GM15510 (cell line): ENCODE results near the gene ASB10.

Source experiments
- POLR2A ChIP-seq: IDR thresholded peaks from 3 replicates; pipeline ENCODE4 v1.6.1; 2011; ENCODE audit warnings: borderline replicate concordance; ENCODE audit not compliant: insufficient read length; ENCODE audit errors: extremely low read depth

ASB10 gene

DNA sequence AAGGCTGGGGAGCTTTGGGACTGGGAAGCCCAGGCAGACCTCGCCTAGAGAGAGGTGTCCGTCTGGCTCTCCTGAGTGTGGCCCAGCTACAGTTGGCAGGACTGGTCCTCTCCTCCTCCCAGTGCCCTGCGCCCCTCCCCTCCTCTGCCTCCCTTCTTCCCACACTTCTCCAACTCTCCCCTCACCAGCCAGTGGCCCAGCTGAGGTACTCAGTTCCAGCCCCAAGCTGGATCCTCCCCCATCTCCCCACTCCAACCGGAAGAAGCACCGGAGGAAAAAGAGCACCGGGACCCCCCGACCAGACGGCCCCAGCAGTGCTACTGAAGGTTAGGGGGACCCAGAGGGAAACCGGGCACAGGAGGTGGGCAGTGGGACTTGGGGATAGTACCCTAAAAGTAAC, 47.3 kb downstream of the ASB10 start:
- no peak for TF ChIP-seq POLR2A

DNA sequence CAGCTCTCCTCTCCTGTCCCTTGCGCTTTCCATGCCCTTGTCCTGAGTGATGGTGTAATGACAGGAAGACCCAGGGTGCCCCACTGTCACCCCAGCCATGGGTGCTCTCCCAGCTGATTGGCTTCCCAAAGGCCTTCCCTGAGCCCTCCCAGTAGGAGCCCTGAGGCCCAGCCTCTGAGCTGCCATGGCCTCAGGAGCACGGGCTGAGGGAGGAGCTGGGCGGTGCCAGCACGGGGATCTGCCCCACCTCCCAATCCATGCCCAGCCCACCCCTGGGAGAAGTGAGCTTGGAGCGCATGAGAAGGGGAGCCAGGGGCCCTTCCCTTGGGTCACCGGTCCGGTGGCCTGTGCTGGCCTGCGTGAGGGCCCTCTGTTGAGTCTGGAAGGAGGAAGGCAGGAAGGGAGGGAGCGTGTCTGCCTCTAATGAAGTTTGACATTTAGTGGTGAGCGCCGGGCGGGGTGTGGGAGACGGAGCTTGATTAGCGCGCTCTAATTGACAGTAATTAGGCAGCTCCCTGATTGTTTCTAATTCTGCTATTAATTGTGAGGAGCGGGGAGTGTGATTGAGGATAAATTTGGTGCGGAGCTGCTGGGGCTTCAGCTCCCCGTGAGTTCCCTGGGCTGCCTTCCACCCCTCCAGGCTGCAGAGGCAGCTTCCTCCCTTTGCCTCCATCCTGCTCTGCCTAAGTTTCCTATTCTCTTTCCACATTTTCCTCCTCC, 47.8 kb downstream of the ASB10 start:
- no peak for TF ChIP-seq POLR2A

DNA sequence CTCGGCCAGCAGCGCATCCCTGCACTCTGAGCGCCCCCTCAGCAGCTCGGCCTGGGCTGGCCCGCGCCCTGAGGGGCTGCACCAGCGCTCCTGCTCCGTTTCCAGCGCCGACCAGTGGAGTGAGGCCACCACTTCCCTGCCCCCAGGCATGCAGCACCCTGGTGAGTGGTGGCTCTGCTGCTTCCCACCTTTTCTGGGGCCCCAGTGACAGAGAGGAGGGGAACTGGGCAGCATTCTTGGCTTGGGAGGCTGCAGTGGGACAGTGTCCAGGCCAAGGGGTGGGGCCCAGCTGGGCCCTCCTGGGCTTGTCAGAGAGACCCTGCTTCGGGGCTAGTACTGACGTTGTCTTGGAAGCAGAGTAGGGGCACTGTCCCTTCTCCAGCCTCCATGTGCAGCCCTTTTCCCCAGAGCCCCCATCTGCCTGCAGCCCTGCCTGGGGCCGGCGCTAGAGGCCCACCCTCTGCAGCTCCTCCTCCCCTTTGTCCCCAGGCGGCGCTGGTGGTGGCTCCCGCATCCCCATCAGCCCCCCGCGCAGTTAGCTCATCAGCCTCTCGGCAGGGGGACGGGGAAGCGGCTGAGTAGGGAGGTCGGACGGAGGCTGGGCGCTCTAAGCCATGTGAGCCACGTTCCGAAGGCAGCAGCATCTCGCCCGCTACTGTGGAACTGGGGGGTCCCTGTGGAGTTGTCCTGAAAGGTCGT, 48.7 kb downstream of the ASB10 start:
- TF ChIP-seq POLR2A = no peak

DNA sequence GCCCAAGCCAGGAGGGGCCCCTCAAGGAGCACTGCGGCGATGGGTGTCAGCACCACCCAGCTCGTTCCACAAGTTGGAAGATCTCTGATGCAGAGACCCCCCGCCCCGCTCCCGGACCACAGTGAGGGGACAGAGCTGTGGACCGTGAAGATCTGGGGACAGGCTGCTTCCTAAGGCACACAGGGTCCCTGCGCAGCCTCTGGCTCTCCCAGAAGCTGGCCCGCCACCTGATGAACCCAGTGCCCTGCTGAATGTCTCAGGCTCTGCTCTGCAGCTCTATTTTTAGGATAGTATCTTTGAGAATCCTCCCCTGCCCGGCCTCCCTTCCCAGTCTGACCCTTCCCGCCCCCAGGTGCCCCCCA, 49.3 kb downstream of the ASB10 start:
- no peak for TF ChIP-seq POLR2A

DNA sequence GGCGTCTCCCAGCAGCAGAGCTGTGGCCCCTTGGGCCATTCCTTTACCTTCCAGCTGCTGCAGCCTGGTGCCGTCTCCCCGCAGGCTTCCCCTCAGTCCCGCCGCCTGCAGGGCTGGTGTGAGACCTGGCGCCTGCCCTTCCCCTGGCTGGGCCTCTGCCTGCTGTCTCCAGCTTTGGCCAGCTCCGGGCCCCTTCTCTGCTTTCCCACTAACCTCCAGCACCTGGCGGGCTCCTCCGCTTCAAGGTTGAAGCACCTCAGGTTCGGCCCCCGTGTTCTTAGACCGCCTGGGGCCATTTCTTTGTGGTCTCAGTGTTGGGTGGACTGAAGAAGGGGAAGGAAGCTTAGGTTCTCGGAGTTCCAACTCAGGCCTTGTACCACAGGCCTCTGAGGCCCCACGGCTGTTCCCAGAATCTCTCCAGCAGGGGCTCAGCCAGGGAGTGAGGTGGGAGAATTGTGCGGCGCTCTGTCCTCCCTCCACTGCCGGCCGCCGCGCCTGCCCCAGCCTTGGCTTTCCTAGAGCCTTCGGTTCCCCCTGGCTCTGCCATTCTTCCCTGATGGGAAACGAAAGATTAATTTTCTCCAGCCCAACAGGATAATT, 49.9 kb downstream of the ASB10 start:
- TF ChIP-seq POLR2A = no peak

DNA sequence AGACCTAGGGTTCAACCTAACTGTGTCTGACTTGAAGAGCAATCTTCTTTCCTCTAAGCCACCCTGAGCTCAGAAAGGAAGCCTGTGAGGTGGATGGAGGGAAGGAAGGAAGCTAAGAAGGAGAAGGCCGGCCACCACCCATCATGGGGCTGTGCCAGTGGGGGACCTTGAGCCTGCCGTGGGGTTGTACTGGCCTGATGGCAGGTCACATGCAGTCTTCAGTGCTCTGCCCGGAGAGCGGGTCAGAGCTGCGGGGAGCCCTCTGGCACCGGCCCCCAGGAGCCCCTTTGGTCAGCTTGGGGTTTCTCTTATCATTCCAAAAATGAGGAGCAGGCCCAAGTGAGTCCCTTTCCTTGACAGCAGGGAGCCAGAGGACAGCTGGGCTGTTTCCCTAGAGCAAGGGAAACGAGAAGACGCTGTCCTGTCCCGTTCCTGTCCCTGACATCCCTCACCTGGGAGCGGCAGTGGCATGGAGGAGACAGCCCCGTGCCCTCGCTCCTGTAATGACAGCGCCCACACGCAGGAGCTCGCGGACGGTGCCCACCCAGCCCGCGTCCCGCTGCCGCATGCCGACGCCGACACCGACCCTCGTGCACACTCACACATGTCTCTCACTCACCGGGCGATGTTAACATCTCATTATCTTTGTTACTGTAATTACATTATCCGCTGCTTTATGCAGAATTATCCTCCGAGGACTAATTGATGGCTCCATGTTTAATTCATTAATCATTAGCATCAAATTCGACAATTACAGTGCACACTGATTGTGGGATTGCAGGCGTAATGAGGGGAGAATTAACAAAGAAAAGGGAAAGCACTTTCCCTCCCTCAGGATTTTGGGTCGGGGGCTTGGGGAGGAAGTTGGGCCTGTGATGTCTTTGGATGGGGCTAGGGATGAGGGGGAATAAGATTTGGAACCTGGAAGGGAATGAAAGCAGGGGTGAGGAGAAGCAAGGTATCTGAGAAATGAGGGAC, 50.9 kb downstream of the ASB10 start:
- TF ChIP-seq POLR2A = no peak

DNA sequence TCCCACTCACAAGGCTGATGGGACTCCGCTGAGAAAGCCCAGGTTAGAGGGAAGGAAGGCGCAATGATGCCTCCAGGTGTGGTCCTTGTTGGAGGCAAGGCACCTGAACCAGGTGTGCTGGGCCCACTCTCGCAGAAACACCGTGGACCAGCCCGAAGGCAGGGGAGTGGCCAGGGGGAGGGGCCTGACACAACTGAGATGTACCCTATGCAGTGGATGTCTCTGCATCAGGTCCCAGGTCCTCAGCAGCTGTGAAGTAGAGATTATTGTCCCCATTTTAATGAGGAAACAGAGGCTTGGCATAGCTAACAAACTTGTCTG, 51.6 kb downstream of the ASB10 start:
- no peak for TF ChIP-seq POLR2A

DNA sequence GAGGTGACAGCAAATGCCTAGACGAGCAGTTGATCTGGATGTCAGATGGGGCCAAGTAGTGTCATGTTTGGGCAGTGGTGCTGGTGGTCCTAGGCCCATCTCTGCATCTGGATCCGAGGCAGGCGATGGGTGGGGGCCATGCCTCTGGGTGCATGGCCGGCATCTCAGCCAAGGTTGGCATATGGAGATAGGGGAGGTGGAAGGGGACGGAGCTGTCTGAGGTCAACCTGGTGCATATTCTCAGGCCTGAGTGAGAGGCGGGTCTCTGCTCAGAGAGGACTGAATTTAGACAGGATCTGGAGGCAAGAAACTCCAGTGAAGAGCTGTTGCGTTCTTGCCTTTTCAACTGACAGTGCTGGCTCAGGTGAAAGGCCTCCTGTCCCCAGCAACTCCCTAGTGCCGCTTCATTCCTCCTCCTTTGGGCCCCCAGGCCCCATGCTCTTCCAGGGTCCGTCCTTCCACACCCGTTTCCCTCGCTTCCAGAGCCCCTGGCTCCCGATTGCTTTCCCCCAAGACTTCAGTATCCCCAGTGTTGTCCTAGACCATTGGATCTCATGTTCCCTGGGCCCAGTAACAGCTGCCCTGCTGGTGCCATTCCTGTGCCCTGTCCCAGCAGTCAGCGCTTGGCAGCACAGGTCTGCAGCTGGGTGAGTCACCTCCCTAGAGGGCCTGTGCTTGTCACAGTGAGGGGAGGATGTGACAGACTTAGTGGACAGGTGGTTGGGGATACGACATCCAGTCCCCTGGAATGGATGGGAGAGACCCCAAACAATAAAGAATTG, 52.1 kb downstream of the ASB10 start:
- no peak for TF ChIP-seq POLR2A

DNA sequence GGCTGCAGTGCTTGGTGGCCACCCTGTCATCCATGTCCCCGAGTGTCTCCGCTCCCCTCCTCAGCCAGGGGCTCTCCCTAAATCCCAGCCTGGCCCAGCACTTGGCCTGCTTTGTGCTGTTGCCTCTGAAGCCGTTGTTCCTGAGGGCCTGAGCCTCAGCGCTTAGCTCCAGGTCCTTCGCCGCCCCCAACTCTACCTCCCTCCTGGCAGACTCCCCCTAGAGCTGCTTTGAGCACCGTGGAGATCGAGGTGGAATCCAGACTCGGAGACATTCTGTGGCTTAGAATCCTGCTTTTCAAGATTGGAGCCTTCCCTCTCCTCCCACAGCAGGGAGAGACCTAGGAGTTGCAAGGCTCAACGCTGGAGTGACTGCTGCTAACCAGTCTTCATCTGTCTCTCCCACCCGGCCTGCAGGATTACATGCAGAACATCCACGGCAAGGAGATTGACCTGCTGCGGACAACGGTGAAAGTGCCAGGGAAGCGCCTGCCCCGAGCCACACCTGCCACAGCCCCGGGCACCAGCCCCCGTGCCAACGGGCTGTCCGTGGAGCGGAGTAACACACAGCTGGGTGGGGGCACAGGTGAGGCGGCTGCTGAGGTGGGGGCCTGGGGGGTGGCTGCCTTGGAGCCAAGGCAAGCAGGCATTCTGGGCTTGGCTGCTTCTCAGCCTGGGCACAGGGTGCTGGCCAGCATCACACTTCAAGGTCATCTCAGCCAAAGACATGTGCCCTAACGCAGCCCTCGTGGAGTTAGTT, 52.9 kb downstream of the ASB10 start:
- no peak for TF ChIP-seq POLR2A

DNA sequence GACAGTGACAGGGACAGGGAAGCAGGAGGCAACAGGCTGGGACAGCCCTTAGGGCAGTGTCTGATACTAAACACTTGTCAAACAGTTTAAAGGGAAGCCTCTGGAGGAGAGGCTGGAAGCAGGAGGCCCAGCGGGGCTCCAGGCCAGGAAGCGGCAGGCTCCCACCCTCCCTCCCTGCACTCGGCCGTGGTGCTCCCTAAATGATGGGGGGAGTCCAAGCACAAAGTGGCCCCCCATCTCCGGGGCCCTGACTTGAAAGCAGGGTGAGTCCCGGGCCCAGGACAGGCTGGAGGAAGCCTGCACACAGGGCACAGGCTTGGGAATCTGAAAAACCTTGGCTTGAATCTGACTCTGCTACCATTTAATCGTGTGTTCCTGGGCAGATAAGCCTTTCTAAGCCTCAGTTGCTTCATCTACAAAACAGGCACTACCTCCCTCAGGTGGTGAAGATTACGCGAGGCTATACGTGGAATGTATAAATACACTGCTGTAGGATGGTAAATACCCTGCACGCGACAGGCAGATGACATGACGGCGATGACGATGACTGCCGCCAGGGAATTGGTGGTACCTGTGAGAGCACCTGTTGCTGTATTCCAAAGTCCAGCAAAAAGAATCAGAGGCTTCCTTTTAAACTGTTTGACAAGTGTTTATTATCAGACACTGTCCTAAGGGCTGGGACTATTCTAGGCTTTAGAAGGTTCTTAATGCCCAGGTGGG, 53.6 kb downstream of the ASB10 start:
- TF ChIP-seq POLR2A = no peak

DNA sequence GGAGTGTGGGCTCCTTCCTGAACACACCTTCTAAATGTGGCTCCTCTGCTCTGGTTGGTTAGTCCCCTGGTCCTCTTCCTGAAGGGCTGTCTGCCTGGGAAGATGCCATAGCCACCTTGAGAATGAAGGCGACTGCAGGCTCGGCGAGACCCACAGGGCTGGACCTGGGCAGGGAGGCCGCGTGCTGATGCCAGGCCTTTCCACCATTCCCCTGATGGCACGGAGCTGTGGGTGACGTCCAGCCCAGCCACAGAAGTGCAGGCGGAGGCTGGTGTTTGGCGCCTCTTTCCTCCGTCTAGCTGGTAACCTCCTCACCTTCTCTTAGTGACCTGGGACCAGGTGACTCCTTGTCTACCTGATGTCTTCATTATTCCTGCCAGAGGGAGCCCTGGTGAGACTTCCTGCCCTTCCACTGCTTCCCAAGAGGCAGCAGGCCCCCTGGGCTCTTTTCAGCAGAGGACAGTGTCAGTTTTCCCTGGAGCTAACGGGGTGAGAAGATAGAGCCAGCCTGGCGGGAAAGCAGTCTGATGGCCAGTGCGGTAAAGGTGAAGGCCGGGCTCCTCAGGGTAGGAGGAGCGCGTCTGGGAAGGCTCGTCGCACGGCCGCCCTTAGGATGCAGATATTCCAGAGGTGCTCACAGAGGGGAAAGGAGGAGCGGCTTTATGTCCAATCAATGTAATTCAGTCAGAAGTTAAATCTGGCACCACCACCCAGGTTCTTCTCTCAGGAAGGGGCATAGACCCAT, 54.4 kb downstream of the ASB10 start:
- TF ChIP-seq POLR2A = no peak

DNA sequence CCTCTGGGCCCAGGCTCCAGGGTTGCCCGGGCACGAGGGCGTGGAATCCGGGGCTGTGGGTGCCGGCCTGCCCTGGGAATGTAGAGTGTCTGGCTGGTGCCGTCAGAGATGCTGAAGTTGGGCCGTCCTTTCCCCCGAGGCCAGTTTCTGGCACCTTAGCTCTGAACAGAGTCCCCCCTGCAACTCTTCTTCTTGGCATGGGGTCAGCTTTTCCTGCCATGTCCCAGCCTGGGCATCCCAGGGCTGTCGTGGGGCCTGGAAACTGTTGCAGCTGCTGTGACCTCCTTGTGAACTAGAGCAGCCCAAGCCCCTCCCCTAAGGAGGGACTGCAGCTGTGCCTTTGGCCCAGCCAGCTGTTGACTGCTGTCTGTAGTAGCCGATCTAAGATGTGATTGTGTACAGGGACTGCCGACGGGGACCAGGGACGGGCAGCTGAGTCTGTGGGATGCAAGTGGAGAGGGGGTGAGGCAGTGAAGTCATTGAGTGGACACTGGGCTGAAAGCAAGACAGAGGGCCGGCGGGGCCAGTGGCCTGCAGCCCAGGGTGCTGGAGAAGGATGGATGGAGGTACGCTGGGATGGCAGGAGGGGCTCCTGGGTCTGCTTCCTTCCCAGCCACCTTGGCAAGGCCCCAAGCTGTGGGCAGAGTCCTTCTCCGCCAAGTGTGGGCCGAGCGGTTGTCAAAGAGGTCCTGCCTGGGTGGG, 55.3 kb downstream of the ASB10 start:
- no peak for TF ChIP-seq POLR2A
